Activated CD8-positive, alpha-beta memory T cell treated with anti-CD3 and anti-CD28 coated beads, Interleukin-2, amount 10 ng/mL, durations not matched to agents 7 days and 5 days (primary cell): Measurements from ENCODE around the gene MCM3AP. TPM values are rescaled to one million over a fixed set of nuclear protein-coding genes. Genes with fewer than 3 reads are reported as not detected.

Source experiments
- ATAC-seq: fragments of 150-1000 bp; cut with Tn5 transposase; one replicate; pipeline ENCODE4 v1.10.0; 2021; ENCODE audit warnings: moderate library complexity
- CTCF ChIA-PET: fragments of 350-600 bp; sonication (Branson Sonifier 250); formaldehyde crosslinking; loops from one replicate; lab custom pipeline; 2021; ENCODE audit warnings: antibody characterized with exemption; lab: Charles Lee
- DNase-seq: peaks from one replicate; pipeline ENCODE4 v3.0.0-alpha.2; 2020
- H3K27ac Mint-ChIP-seq: one replicate; pipeline ENCODE4 v1.8.0; 2021; ENCODE audit warnings: mild to moderate bottlenecking, mixed read lengths
- H3K27me3 Mint-ChIP-seq: one replicate; pipeline ENCODE4 v1.8.0; 2021; ENCODE audit warnings: mixed read lengths
- H3K36me3 Mint-ChIP-seq: one replicate; pipeline ENCODE4 v1.8.0; 2021; ENCODE audit warnings: mild to moderate bottlenecking, mixed read lengths
- H3K4me1 Mint-ChIP-seq: one replicate; pipeline ENCODE4 v1.8.0; 2021; ENCODE audit warnings: mixed read lengths
- H3K4me3 Mint-ChIP-seq: one replicate; pipeline ENCODE4 v1.8.0; 2021; ENCODE audit warnings: mild to moderate bottlenecking, moderate library complexity, mixed read lengths
- H3K9me3 Mint-ChIP-seq: one replicate; pipeline ENCODE4 v1.8.0; 2022; ENCODE audit warnings: low read depth, mixed read lengths
- total RNA-seq, 2 experiments: library from RNA; stranded (reverse); gene quantifications; one replicate each; pipeline ENCODE4 v1.2.3, GENCODE V29; 2021

Gene MCM3AP
- 100 to 1,000 TPM; 134 to 139 TPM for total RNA-seq

DNA sequence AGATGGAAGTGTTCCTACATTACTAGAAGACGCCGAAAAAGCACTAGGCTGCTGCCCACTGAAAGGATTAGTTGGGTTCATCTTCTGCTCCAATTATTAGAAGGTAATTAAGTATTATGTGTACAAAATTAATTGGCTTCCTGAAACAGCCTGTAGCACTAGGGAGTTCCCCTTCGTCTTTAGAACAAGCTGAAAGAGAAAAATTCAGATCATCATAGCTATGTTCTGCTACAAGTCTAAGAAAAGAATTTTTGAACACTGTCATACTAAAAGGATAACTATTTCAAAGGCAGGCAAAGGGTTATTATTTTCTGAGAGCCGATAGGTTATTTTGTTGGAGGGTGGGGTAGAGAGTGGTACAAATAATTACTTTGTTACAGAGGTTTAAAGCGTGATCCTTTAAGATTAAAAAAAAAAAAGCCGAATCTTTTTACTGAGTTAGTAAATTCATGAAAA, at the start of gene MCM3AP:
TSS of gene MCM3AP (minus strand) at position 406 of the 456 bp plus-strand sequence. CDS start at position 81, 325 bp downstream.
- CTCF ChIA-PET: interaction anchor here (0.8 to 3.5 kb wide), 7 partner anchors 9 to 316 kb away, joined by 3 to 19 read pairs (median 3); partner anchors contain the start of gene LSS
- no peak for DNase-seq
- no peak for ATAC-seq
- Mint-ChIP-seq H3K9me3 (no peaks in the 10 kb centered on the region), H3K4me3 (peak within 1 kb of the TSS; percentile 83), H3K27ac (peak within 1 kb of the TSS; percentile 93), H3K4me1 (peaks cover 51% of the 10 kb centered on the region), H3K27me3 (no peaks in the 10 kb centered on the region), H3K36me3 (peaks cover 35% of the 10 kb centered on the region)

DNA sequence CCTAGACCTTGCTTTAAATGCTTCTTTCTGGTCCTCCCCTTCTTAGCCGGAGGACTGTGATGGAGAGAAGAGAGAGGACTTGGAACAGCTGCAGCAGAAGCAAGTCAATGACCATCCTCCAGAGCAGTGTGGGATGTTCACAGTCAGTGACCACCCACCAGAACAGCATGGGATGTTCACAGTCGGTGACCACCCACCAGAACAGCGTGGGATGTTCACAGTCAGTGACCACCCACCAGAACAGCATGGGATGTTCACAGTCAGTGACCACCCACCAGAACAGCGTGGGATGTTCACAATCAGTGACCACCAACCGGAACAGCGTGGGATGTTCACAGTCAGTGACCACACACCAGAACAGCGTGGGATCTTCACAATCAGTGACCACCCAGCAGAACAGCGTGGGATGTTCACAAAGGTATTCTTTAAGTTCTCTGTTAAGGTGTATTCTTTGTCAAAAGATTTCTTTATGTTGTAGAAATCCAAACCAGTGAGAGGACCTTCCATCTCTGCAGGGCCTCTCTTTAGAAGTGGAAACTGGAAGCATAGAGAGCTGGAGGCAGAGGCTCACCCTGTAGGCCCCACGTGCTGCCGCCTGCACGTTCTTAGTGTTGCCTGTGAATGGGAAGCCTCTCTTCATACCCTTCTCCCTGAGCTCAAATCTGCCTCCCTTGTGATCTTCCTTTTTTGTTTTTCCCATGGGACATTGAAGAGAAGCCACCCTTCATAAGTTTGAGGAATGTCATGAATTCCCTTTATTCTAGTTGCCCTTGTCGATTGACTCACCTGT, 49.1 kb upstream of the MCM3AP start:
- peaks cover 41% of the 10 kb centered on the region for H3K36me3 Mint-ChIP-seq
- no peaks in the 10 kb centered on the region for H3K27me3 Mint-ChIP-seq
- H3K4me3 Mint-ChIP-seq: no peak overlapping the region
- DNase-seq (no peak), ATAC-seq (no peak)
- H3K4me1 Mint-ChIP-seq: peaks cover 2% of the 10 kb centered on the region
- H3K9me3 Mint-ChIP-seq: no peaks in the 10 kb centered on the region
- H3K27ac Mint-ChIP-seq: no peak overlapping the region
- CTCF ChIA-PET: no interaction called here

DNA sequence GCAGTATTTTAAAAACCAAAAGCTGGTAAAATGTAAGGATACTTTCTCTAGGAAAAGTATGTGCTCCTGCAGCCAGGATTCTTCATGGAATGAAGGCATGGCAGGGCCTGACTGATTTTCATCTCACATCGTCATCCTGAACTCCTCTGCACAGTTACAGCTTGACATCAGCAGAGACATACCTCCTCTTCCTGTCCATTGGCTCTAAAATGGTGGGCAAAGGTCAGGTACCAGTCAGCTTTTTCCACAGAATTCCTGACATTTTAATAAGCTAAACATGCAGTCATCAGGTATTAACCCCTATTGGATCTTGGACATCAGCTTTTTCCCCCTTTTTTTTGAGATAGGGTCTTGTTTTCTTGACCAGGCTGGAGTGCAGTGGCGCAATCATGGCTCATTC, 44.4 kb upstream of the MCM3AP start:
- CTCF ChIA-PET: no interaction called here
- Mint-ChIP-seq H3K4me3 (no peak overlapping the region), H3K4me1 (peaks cover 12% of the 10 kb centered on the region), H3K9me3 (no peaks in the 10 kb centered on the region), H3K27ac (no peak overlapping the region), H3K36me3 (peaks cover 28% of the 10 kb centered on the region), H3K27me3 (no peaks in the 10 kb centered on the region)
- no peak for ATAC-seq
- no peak for DNase-seq

DNA sequence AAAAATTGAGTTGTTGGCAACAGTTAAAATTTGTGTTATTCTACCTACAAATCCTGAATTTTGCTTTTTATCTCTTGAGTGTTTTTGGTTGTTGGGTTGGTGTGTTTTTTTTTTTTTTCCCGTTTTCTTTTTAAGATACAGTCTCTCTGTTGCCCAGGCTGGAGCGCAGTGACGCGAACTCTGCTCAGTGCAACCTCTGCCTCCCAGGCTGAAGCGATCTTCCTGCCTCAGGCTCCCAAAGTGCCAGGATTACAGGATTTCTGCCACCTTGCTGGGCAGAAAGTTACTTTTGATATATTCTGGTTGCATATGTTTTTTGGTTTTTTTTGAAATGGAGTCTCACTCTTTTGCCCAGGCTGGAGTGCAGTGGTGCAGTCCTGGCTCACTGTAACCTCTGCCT, 42.7 kb upstream of the MCM3AP start:
- no peak for ATAC-seq
- CTCF ChIA-PET: no interaction called here
- no peak for DNase-seq
- no peaks in the 10 kb centered on the region for H3K27me3 Mint-ChIP-seq
- no peaks in the 10 kb centered on the region for H3K9me3 Mint-ChIP-seq
- H3K27ac Mint-ChIP-seq: no peak overlapping the region
- H3K36me3 Mint-ChIP-seq: peaks cover 28% of the 10 kb centered on the region
- peaks cover 12% of the 10 kb centered on the region for H3K4me1 Mint-ChIP-seq
- no peak overlapping the region for H3K4me3 Mint-ChIP-seq

DNA sequence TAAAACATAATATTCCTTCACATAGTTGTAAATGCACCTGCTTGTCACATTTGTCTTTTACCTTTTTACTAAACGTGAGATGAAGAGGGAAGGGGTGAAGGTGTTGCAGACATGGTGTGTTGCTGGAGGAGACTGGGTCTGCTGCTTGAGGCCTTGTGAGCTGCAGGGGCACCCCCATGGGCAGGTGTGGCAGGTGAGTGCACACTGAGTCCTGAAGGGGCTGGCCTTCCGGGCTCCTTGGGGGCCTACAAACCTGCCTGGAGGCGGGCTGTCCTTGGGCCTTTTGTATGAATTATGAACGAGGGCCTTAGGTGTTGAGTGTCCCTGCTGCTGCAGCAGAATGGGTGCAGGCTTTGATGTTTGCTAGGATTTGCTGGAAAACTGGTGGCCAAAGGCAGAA, 42.3 kb upstream of the MCM3AP start:
- ATAC-seq (no peak), DNase-seq (no peak)
- H3K27ac Mint-ChIP-seq: no peak overlapping the region
- peaks cover 33% of the 10 kb centered on the region for H3K36me3 Mint-ChIP-seq
- peaks cover 12% of the 10 kb centered on the region for H3K4me1 Mint-ChIP-seq
- no peaks in the 10 kb centered on the region for H3K27me3 Mint-ChIP-seq
- CTCF ChIA-PET: no interaction called here
- H3K4me3 Mint-ChIP-seq: no peak overlapping the region
- H3K9me3 Mint-ChIP-seq: no peaks in the 10 kb centered on the region

DNA sequence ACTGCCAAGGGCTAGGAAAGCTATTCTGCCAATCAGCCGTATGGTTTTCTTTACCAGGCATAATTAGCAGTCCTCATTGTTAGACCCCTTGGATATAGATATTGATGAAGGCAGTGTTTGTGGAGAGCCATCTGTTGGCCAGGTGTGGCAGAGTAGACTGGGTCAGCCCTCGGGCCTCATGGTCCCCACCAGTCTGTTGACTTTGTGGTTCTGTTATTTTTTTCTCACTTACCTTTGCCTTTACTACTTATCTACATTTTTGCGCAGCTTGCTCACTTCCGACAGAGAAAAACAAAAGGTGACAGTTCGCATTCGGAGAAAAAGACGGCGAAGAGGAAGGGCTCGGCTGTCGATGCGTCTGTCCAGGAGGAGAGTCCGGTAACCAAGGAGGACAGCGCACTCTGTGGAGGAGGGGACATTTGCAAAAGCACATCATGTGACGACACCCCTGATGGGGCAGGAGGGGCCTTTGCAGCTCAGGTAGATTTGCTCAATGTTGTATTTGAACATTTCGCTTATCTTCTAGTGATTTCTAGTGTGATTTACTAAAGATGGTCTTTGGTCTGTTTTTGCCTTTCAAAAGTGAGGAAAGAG, 40.8 kb upstream of the MCM3AP start:
- CTCF ChIA-PET: interaction anchor here (0.9 to 1.7 kb wide), 13 partner anchors 13 to 356 kb away, joined by 3 to 12 read pairs (median 3); partner anchors contain the start of genes PRMT2 and YBEY
- DNase-seq: no peak
- no peak for ATAC-seq
- Mint-ChIP-seq H3K36me3 (peaks cover 39% of the 10 kb centered on the region), H3K4me3 (no peak overlapping the region), H3K27ac (no peak overlapping the region), H3K9me3 (no peaks in the 10 kb centered on the region), H3K4me1 (peaks cover 24% of the 10 kb centered on the region), H3K27me3 (no peaks in the 10 kb centered on the region)

DNA sequence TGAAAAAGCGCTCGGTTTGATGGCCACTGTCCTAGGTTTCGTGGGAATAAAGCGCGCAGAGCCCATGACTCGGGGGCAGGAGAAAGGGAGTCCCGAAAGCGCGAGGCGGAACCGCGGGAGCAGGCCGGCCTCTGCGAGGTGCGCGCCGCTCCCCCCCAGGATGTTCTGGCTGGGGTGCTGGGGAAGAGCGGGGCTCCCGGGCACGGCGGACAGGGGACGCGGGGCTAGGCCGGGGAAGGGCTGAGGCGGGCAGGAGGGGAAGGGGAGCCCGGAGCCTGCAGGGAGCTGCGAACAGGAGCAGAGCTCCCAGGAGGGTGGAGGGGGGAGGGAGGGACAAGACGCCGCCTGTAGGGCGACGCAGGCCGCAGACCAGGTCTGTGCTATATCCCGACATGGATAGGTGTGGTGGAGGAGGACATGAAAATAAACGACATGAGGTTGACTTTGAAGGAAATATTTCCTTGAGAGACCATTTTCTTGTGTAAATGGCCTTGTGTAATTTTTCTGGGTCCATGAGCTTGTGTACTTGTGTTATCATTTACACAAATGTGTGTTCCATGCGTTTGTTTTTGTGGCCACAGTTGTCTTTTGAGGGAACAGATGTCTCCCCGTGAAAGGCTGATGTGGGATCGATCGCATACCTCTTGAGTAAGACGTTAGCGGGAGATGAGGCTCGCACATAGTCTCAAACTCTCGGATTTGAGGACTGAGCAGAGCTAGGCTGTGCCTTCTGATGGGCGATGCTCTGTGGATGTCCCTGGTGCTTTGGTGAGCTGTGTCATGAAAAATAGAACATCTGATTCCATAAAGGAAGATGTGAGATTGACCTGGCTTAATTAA, 39.9 kb upstream of the MCM3AP start:
- DNase-seq: peak; percentile 61
- Mint-ChIP-seq H3K4me1 (peaks cover 31% of the 10 kb centered on the region), H3K27me3 (no peaks in the 10 kb centered on the region), H3K4me3 (peak overlapping the region; percentile 77), H3K27ac (peak overlapping the region; percentile 82), H3K9me3 (no peaks in the 10 kb centered on the region), H3K36me3 (peaks cover 42% of the 10 kb centered on the region)
- ATAC-seq: peak; percentile 3
- CTCF ChIA-PET: interaction anchor here (0.9 to 1.7 kb wide), 13 partner anchors 12 to 356 kb away, joined by 3 to 12 read pairs (median 3); partner anchors contain the start of genes PRMT2 and YBEY

DNA sequence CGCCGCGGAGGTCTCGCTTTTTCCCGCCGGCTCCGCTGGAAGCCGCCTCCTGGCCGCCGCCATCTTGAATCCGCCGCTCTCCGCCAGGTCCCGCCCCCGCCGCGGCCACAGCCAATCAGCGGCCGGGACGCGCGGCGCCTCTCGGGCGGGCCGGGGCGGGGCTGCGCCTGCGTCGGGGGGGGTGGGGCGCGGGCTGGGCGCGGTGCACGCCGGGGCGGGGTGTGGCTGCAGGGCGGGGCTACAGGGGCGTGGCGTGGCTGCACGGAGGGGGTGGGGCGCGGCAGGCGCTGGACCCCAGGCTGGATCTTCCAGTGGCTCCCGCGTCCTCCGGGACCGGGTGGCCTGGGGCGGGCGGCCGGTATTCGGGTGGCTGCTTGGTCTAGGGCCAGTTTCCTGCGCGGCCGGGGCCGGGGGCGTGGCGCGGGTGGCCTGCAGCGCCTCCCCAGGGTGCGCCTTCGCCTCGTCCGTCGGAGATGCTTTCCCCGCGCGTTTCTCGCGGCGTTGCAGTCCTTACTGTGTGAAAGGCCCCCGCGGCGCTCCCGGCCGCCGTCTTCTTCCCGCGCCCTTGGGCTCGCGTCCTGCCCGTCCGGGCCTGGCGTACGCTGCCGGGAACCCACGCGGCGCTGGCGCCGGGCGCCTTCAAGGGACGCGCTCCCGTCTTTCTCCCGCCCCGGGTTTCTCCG, 39.1 kb upstream of the MCM3AP start:
- H3K4me3 Mint-ChIP-seq: peak overlapping the region; percentile 94
- H3K27ac Mint-ChIP-seq: peak overlapping the region; percentile 82
- ATAC-seq (peak; percentile 75), DNase-seq (peak; percentile 89)
- peaks cover 32% of the 10 kb centered on the region for H3K4me1 Mint-ChIP-seq
- no peaks in the 10 kb centered on the region for H3K9me3 Mint-ChIP-seq
- no peaks in the 10 kb centered on the region for H3K27me3 Mint-ChIP-seq
- H3K36me3 Mint-ChIP-seq: peaks cover 42% of the 10 kb centered on the region
- CTCF ChIA-PET: interaction anchor here (1.4 to 1.7 kb wide), 2 partner anchors 181 to 355 kb away, joined by 4 to 12 read pairs; no protein-coding TSS in a partner anchor

DNA sequence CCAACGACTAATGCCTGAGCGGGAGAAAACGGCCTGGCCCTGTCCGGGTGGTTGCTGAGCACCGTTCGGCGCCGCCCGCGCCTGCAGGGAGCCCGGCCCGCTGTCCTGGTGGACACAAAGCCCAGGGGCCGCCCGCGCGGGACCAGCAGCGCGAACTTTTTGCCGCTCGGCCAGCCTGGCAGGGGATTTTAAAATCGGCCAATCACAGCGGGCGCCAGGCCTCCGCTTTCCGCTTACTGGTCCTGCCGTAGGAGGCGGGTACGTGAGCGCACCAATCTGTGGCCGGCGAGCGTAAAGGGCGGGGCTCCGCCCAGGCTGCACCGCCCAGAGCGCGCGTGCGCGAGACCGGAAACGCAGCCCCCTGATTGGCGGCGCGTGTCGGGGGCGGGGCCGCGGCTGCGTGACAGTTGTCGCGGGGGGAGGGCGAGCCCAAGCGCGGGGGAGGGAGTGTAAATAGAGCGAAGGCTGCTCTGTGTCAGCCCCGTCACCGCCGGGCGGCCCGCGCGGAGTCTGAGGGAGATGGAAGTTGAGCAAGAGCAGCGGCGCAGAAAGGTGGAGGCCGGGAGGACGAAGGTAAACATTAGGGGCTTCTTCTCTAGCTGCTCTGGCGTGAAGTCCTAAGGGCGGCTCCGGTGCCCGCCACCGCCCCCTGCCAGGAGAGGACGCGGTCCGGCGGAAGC, 38.4 kb upstream of the MCM3AP start, which contains the start of the genes C21orf58 and PCNT:
TSS of gene C21orf58 (minus strand) at position 161 of the 680 bp plus-strand sequence. CDS start 1,132 bp downstream, outside the sequence.
TSS of gene PCNT (plus strand) at position 447 of the 680 bp plus-strand sequence. CDS start at position 520, 73 bp downstream.
- peak; percentile 87 for ATAC-seq
- H3K27me3 Mint-ChIP-seq: no peaks in the 10 kb centered on the region
- H3K4me1 Mint-ChIP-seq: peaks cover 32% of the 10 kb centered on the region
- DNase-seq: peak; percentile 98
- H3K4me3 Mint-ChIP-seq: peak within 1 kb of the TSS; percentile 94
- peaks cover 42% of the 10 kb centered on the region for H3K36me3 Mint-ChIP-seq
- H3K27ac Mint-ChIP-seq: peak within 1 kb of the TSS; percentile 95
- no peaks in the 10 kb centered on the region for H3K9me3 Mint-ChIP-seq
- CTCF ChIA-PET: interaction anchor here (1.3 to 2.1 kb wide), 3 partner anchors 94 to 180 kb away, joined by 4 to 10 read pairs (median 4); no protein-coding TSS in a partner anchor

DNA sequence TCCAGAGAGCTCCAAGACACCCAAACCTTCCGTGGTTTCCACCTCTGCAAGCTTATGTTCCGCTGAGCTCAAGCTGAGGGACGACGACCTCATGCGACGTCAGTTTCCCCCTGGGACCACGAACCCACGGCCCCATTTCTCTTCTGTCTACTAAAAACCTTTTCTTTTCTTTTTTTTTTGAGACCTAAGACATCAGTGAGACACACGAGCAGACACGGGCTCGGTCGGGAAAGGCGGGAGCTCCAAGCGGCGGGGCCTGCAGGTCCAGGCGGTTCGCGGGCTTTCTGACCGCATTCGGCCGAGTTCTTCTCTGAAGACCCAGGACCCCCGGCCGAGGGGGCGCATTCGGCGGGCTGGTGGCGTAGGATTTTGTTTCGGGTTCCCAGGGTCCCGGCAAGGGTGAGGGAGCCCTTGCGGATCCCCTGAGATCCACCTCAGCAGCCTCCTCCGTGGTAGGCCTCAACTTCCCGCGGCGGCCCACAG, 37.9 kb upstream of the MCM3AP start:
- Mint-ChIP-seq H3K9me3 (no peaks in the 10 kb centered on the region), H3K36me3 (peaks cover 41% of the 10 kb centered on the region), H3K27me3 (no peaks in the 10 kb centered on the region), H3K4me1 (peaks cover 32% of the 10 kb centered on the region), H3K27ac (peak overlapping the region; percentile 95), H3K4me3 (peak overlapping the region; percentile 94)
- DNase-seq: peak; percentile 48
- CTCF ChIA-PET: interaction anchor here (1.1 to 2.1 kb wide), 4 partner anchors 70 to 179 kb away, joined by 3 to 10 read pairs (median 4); no protein-coding TSS in a partner anchor
- ATAC-seq: no peak

DNA sequence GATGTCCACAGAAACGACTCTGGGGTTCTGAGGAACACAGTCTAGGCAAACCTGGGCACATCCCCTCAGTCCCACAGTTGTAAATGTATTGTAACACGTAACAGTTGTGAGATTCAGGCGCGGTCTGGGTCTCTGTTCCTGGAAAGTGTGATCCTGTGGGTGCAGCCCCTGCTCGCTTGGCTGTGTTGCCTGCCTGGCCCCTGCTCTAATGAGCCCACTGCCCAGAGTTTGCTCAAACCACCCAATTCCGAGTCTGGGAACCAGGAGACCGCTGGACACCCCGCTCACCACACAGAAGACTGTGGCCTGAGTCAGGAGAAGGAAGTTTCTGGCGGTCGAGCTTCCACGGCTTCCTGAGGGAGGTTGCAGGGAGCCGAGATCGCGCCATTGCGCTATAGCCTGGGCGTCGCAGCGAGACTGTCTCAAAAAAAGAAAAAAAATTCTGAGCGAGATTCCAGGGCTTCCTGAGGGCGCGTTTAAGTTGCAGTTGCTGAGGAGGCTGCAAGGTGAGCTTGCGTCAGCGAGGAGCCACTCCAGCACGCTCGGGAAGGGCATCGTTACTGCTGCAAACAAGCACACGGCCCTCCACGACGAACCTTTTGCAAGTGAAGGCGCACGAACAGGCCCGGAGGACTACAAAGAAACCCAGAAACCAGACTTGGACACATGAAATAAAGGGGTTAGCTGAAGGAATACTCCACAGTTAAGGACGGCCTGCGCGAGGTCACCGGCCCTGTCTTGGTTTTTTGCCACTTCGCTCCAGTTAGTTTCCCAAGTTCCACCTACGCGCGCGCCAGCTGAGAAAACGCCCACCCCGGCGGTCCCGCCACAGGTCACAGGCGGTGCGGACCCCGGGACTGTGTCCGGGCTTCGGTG, 37.2 kb upstream of the MCM3AP start:
- H3K36me3 Mint-ChIP-seq: peaks cover 36% of the 10 kb centered on the region
- ATAC-seq: no peak
- H3K4me1 Mint-ChIP-seq: peaks cover 32% of the 10 kb centered on the region
- peak overlapping the region; percentile 95 for H3K27ac Mint-ChIP-seq
- DNase-seq: peak; percentile 54
- no peaks in the 10 kb centered on the region for H3K9me3 Mint-ChIP-seq
- CTCF ChIA-PET: interaction anchor here (0.7 to 2.1 kb wide), 7 partner anchors 12 to 179 kb away, joined by 3 to 10 read pairs (median 4); no protein-coding TSS in a partner anchor
- peak overlapping the region; percentile 94 for H3K4me3 Mint-ChIP-seq
- H3K27me3 Mint-ChIP-seq: no peaks in the 10 kb centered on the region
